ENCODE results near the gene AGAP6. TPM values are rescaled to one million over a fixed set of nuclear protein-coding genes. Genes with fewer than 3 reads are reported as not detected.
"Not testable (repeated sequence)": the region's sequence is repeated elsewhere in the genome, so short reads cannot be mapped to it uniquely, and the experiment has no call there.

AGAP6 gene
- total RNA-seq, 2 experiments from 2014 or later: 9.8 to 11.9 TPM

DNA sequence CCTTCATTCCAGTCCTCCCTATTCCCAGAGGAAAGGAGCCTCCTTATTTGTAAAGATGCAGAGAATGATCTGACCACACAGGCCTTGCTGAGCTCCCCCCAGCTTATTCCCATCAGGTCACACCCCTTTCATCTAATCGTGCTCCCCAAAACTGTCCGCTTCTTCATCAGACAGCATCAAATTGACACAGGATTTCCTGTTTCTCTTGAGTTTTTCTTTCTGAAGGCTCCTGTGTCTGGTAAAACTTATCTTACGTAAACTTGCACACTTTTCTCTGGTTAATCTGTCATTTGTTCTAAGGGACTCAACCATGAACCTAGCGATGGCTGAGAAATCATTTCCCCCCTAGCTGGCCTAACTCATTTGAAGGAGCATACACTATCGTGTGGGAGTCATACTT, 59.4 kb downstream of the AGAP6 start:
- H3K9me3 Mint-ChIP-seq; H3K27me3 Mint-ChIP-seq; H3K4me3 Mint-ChIP-seq; DNase-seq; H3K27ac Mint-ChIP-seq; H3K36me3 Mint-ChIP-seq (ENCODE audit: low read depth); CTCF ChIA-PET; H3K4me1 Mint-ChIP-seq; POLR2A ChIA-PET: not testable (repeated sequence)

- DNase-seq; CTCF ChIA-PET; H3K27me3 Mint-ChIP-seq; H3K4me3 Mint-ChIP-seq; POLR2A ChIA-PET; H3K36me3 Mint-ChIP-seq (ENCODE audit: low read depth); H3K27ac Mint-ChIP-seq; H3K4me1 Mint-ChIP-seq; H3K9me3 Mint-ChIP-seq: not testable (repeated sequence)
Measured at GRCh38 chr10:50051995-50052660, 63.9 kb downstream of the AGAP6 start.

- H3K4me1 Mint-ChIP-seq; CTCF ChIA-PET; H3K4me3 Mint-ChIP-seq; POLR2A ChIA-PET; H3K36me3 Mint-ChIP-seq (ENCODE audit: low read depth); H3K9me3 Mint-ChIP-seq; H3K27me3 Mint-ChIP-seq; DNase-seq; H3K27ac Mint-ChIP-seq: not testable (repeated sequence)
Measured at GRCh38 chr10:50052778-50053376, 64.7 kb downstream of the AGAP6 start.

DNA sequence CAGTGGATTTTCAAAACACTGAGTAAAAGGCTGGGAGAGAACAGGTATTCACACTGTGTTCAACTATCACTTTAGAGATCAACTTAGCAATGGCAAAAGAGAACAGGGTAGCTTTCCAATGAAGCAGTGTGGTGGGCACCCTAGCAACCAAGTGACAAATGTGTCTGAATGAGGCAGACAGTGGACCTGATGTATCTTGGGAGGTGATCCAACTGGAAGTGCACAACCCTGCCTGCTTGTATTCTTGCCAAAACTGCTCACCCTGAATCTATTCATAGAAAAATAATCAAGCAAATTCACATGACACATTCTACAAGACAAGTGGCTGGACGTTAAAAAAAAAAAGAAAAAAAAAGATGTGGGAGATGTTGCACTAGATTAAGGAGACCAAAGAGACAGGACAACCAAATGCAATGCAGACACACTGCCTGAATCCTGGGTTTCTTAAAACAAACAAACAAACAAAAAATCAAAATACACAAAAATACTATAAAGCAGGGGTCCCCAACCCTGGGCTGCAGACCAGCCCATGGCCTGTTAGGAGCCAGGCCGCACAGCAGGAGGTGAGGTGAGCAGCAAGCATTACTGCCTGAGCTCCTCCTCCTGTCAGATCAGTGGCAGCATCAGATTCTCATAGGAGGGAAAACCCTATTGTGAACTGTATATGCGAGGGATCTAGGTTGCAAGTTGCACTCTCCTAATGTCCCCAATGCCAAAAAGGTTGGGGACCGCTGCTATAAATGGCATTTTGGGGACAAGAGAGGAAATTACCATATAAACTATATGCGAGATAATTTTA, 67.5 kb downstream of the AGAP6 start:
- POLR2A ChIA-PET; H3K27ac Mint-ChIP-seq; H3K4me3 Mint-ChIP-seq; H3K9me3 Mint-ChIP-seq; DNase-seq; H3K27me3 Mint-ChIP-seq; H3K4me1 Mint-ChIP-seq; CTCF ChIA-PET; H3K36me3 Mint-ChIP-seq (ENCODE audit: low read depth): not testable (repeated sequence)

GRCh38 chr10:50056654-50057053, 68.4 kb downstream of the AGAP6 start:
- H3K4me3 Mint-ChIP-seq; H3K36me3 Mint-ChIP-seq (ENCODE audit: low read depth); DNase-seq; H3K4me1 Mint-ChIP-seq; H3K27me3 Mint-ChIP-seq; H3K27ac Mint-ChIP-seq; H3K9me3 Mint-ChIP-seq; CTCF ChIA-PET; POLR2A ChIA-PET: not testable (repeated sequence)

DNA sequence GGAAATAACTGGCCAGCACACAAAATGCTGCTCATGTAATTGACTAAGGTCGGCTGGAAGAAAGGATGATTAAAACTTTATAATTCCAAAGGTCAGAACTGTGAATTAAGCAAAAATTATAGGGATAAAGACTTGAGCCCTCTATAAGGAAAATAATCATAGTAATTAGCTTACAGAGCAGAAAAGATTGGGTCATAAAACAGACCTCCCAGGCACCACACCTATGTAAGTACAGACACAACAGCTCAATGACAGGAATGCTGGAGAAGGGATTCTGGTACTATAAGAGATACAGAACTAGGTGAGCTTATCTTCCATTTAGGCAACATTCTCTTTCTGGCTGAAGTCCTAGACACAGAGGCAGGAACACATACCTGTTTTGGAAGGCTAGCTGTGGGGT, 70.5 kb downstream of the AGAP6 start:
- H3K4me3 Mint-ChIP-seq; CTCF ChIA-PET; H3K27ac Mint-ChIP-seq; H3K9me3 Mint-ChIP-seq; DNase-seq; H3K4me1 Mint-ChIP-seq; POLR2A ChIA-PET; H3K36me3 Mint-ChIP-seq (ENCODE audit: low read depth); H3K27me3 Mint-ChIP-seq: not testable (repeated sequence)

- CTCF ChIA-PET; H3K36me3 Mint-ChIP-seq (ENCODE audit: low read depth); H3K4me1 Mint-ChIP-seq; H3K27me3 Mint-ChIP-seq; H3K27ac Mint-ChIP-seq; DNase-seq; H3K4me3 Mint-ChIP-seq; H3K9me3 Mint-ChIP-seq; POLR2A ChIA-PET: not testable (repeated sequence)
Measured at GRCh38 chr10:50059946-50060345, 71.7 kb downstream of the AGAP6 start.

Other genes starting within 250 kb of the AGAP6 start
- gene OGDHL, start 226.1 kb upstream of the AGAP6 start, total RNA-seq: not detected
- gene PARG, start 46.4 kb upstream of the AGAP6 start, total RNA-seq: 10 to 100 TPM; 28.5 to 28.8 TPM
- 10 to 100 TPM; 13.0 to 14.8 TPM for gene TIMM23B, start 46.4 kb upstream of the AGAP6 start, total RNA-seq
- gene WASHC2A, start 79.5 kb downstream of the AGAP6 start, total RNA-seq: 10 to 100 TPM; 34.7 to 35.0 TPM

Measured in activated CD4-positive, alpha-beta memory T cell treated with anti-CD3 and anti-CD28 coated beads, Interleukin-2, amount 10 ng/mL, durations not matched to agents 7 days and 5 days (primary cell).